Gastrocnemius medialis (tissue), 4 donors: ENCODE data around the gene CCRL2. TPM values are rescaled to one million over a fixed set of nuclear protein-coding genes. Genes with fewer than 3 reads are reported as not detected.

Experiments
- ATAC-seq, 2 donors: fragments of 150-250 bp; one replicate each; pipeline ENCODE4 v1.9.1; 2016
- DNase-seq, 2 donors: peaks; one replicate each; pipeline ENCODE4 v3.0.0-alpha.2; 2019
- H3K27ac ChIP-seq, 4 donors: fragments of 200-600 bp; sonication (generic); 1 replicate in 1 of 4; 2 replicates in 3 of 4; pipeline ENCODE4 v1.5.1; 2016 to 2018; ENCODE audit warnings: mild to moderate bottlenecking in 2 of 4, moderate library complexity in 1 of 4
- H3K27me3 ChIP-seq, 3 donors: fragments of 200-600 bp; sonication (generic) in 2 of 3; 1 replicate in 1 of 3; 2 replicates in 2 of 3; pipeline versions ENCODE4 v1.5.1 to v1.6.0; 2016 to 2019; ENCODE audit warnings: mild to moderate bottlenecking in 1 of 3, moderate library complexity in 1 of 3
- H3K36me3 ChIP-seq, 2 donors: fragments of 200-600 bp; sonication (generic) in 1 of 2; one replicate each; pipeline ENCODE4 v1.5.1; 2017 to 2018
- H3K4me1 ChIP-seq, 2 donors: fragments of 200-600 bp; sonication (generic) in 1 of 2; one replicate each; pipeline ENCODE4 v1.5.1; 2016 to 2017; ENCODE audit warnings: mild to moderate bottlenecking in 2 of 2
- H3K4me3 ChIP-seq, 4 donors: fragments of 200-600 bp; sonication (generic) in 3 of 4; 1 replicate in 1 of 4; 2 replicates in 3 of 4; pipeline ENCODE4 v1.5.1; 2016 to 2019; ENCODE audit warnings: mild to moderate bottlenecking in 2 of 4
- H3K9me3 ChIP-seq, 3 donors: fragments of 200-600 bp; sonication (generic) in 2 of 3; 1 replicate in 1 of 3; 2 replicates in 2 of 3; pipeline ENCODE4 v1.5.1; 2016 to 2019
- CTCF ChIP-seq, 5 experiments: fragments of 450-650 bp in 3 of 5; fragments of 200-600 bp in 2 of 5; sonication (generic) in 2 of 5; IDR thresholded peaks in 4 of 5; conservative IDR thresholded peaks in 1 of 5; 1 replicate in 4 of 5; 2 replicates in 1 of 5; pipeline ENCODE4 v1.5.1; 2016 to 2019; ENCODE audit warnings: antibody characterized with exemption in 5 of 5, mild to moderate bottlenecking in 3 of 5, moderate library complexity in 3 of 5
- POLR2A ChIP-seq, 2 donors: fragments of 450-650 bp; IDR thresholded peaks; one replicate each; pipeline ENCODE4 v1.6.1; 2017; ENCODE audit warnings: antibody characterized with exemption in 2 of 2, mild to moderate bottlenecking in 2 of 2, moderate library complexity in 2 of 2
- in situ Hi-C, 4 donors: fragments of 200-750 bp; cut with MboI; loops; one replicate each; pipeline versions ENCODE4 v1.15.0 to v1.8.0; 2017; ENCODE audit warnings: low sequenced_read_pairs in 4 of 4
- intact Hi-C: fragments of 100-400 bp; cut with DNase I; formaldehyde crosslinking; loops from one replicate; pipeline ENCODE4 v1.15.1; 2023; ENCODE audit warnings: low total_unique reads
- total RNA-seq, 4 donors: library from RNA; depleted of rRNA; stranded (reverse); fragments of >200 nt; gene quantifications; one replicate each; pipeline versions ENCODE4 v1.1.0 to v1.2.3, GENCODE V29; 2016

Gene CCRL2
- total RNA-seq, 4 donors from 2014 or later, result 0.29 to 2.5 (median 1.7) TPM

GRCh38 chr3:46416125-46416810 is 9.2 kb downstream of the CCRL2 start:
- intact Hi-C loops (no loop called here), in situ Hi-C loops (no loop called here)
- no peak for DNase-seq
- H3K27me3 ChIP-seq, result no peaks in the 10 kb centered on the region
- no peak for ATAC-seq
- H3K4me1 ChIP-seq, result peaks cover 8 to 27% of the 10 kb centered on the region in 2 donors
- H3K27ac ChIP-seq, result no peak overlapping the region
- H3K36me3 ChIP-seq, result no peaks in the 10 kb centered on the region
- H3K9me3 ChIP-seq, result no peaks in the 10 kb centered on the region
- TF ChIP-seq CTCF (IDR thresholded peaks at IDR 0.05 in 4 of 5, conservative IDR thresholded peaks at IDR 0.05 in 1 of 5), result no peak
- TF ChIP-seq POLR2A (IDR thresholded peaks at IDR 0.05), result no peak
- no peak overlapping the region for H3K4me3 ChIP-seq

- TF ChIP-seq CTCF (IDR thresholded peaks at IDR 0.05 in 4 of 5, conservative IDR thresholded peaks at IDR 0.05 in 1 of 5), result no peak
- TF ChIP-seq POLR2A (IDR thresholded peaks at IDR 0.05), result no peak
- DNase-seq (no peak), ATAC-seq (no peak)
- H3K36me3 ChIP-seq, result no peaks in the 10 kb centered on the region
- H3K27me3 ChIP-seq, result no peaks in the 10 kb centered on the region
- peaks cover 8 to 27% of the 10 kb centered on the region in 2 donors for H3K4me1 ChIP-seq
- no peaks in the 10 kb centered on the region for H3K9me3 ChIP-seq
- in situ Hi-C loops (no loop called here), intact Hi-C loops (no loop called here)
- H3K27ac ChIP-seq, result no peak overlapping the region
- H3K4me3 ChIP-seq, result no peak overlapping the region
These were observed 9.9 kb downstream of the CCRL2 start for GRCh38 chr3:46416811-46417510.

GRCh38 chr3:46417841-46418611 is 11.0 kb downstream of the CCRL2 start:
- TF ChIP-seq POLR2A (IDR thresholded peaks at IDR 0.05) (no peak), CTCF (IDR thresholded peaks at IDR 0.05 in 4 of 5, conservative IDR thresholded peaks at IDR 0.05 in 1 of 5) (no peak)
- H3K4me3 ChIP-seq, result no peak overlapping the region
- ATAC-seq (no peak), DNase-seq (no peak)
- peaks cover 3 to 19% of the 10 kb centered on the region in 2 donors for H3K4me1 ChIP-seq
- no peaks in the 10 kb centered on the region for H3K36me3 ChIP-seq
- in situ Hi-C loops, result no loop called here
- H3K27ac ChIP-seq, result no peak overlapping the region
- no peaks in the 10 kb centered on the region for H3K9me3 ChIP-seq
- intact Hi-C loops, result no loop called here
- H3K27me3 ChIP-seq, result no peaks in the 10 kb centered on the region

- Histone ChIP-seq H3K4me3 (no peak overlapping the region), H3K36me3 (no peaks in the 10 kb centered on the region), H3K27me3 (no peaks in the 10 kb centered on the region), H3K4me1 (peaks cover 0 to 16% of the 10 kb centered on the region in 2 donors), H3K9me3 (no peaks in the 10 kb centered on the region), H3K27ac (no peak overlapping the region)
- in situ Hi-C loops (no loop called here), intact Hi-C loops (loop anchor here (10.0 kb wide), 1 partner anchor 135 kb away; no protein-coding TSS in a partner anchor)
- ATAC-seq (no peak), DNase-seq (no peak)
- TF ChIP-seq POLR2A (IDR thresholded peaks at IDR 0.05), result no peak
- TF ChIP-seq CTCF (IDR thresholded peaks at IDR 0.05 in 4 of 5, conservative IDR thresholded peaks at IDR 0.05 in 1 of 5), result no peak
These were observed 12.8 kb downstream of the CCRL2 start for GRCh38 chr3:46419816-46420215.
